Hematopoietic multipotent progenitor cell (in vitro differentiated cells): Measurements from ENCODE around the gene SLC30A1. TPM values are rescaled to one million over a fixed set of nuclear protein-coding genes. Genes with fewer than 3 reads are reported as not detected.
A peak's percentile ranks its signal among the peaks of the same experiment; 100 is the strongest.

Experiments used
- DNase-seq, 3 donors: peaks; one replicate each; pipeline ENCODE4 v3.0.0-alpha.2; 2011 to 2015; ENCODE audit warnings: low read depth in 2 of 3, low spot score in 2 of 3
- total RNA-seq: library from RNA; depleted of rRNA; stranded (reverse); fragments of >200 nt; gene quantifications from one replicate; pipeline ENCODE4 v1.2.3, GENCODE V29; 2012

Gene SLC30A1
- total RNA-seq, 1 donor: 7.3 TPM

GRCh38 chr1:211609120-211610024, 30.4 kb upstream of the SLC30A1 start:
- DNase-seq: no peak

GRCh38 chr1:211607754-211608473, 29.0 kb upstream of the SLC30A1 start:
- DNase-seq: no peak

- peak in 1 of 3 donors; percentile 61 for DNase-seq
Measured at GRCh38 chr1:211606914-211607753, 28.2 kb upstream of the SLC30A1 start.

GRCh38 chr1:211606332-211606913, 27.5 kb upstream of the SLC30A1 start:
- no peak for DNase-seq

DNA sequence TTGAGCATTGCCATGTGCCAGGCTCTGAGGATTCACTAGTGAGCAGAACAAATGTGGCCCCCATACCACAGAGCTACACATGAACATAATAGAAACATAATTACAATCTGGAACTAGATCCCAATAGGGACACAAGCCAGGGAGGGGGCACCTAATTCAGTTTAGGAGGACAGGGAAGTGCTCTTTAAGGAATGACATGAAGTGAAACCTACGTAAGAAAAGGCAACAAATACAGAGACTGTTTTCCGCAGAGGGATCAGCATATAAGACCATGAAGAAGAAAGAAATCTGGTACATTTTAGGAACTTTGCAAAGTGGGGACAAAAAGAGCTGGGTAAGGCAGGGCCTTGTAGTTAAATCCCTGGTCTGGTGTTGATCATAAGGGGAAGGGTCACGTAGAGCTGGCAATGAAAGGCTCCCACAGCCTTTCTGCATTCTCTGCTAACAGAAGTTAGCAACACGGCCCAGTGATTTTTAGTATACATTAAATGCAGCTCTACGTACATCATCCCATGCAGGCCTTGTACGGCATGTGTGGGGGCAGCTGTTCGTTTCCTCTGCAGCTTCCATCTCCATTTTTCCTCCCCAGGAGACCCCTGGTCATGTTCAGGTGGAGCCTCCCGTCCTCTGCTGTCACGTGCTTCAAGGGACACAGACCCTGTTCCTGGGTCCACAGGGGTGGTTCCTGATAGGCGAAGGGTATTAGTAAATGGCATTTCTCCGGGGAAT, 26.8 kb upstream of the SLC30A1 start:
- DNase-seq: no peak

DNA sequence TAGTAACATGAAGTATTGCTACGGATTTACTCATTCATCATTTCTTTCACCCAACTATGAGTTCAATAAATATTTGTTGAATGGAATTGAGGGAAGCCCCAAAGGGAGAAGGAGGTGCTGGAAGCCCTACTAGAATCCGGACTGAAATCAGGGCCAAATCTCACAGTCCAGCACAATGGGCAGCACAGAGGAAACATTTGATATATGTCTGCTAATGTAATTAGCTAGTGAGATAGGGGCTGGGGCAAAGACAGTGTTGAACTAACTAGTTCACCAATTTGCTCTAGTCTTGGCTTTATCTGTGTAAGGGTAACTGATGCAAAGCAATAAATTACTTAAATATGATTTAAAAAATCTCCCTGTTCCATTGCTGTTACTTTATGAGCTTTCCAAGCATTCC, 26.1 kb upstream of the SLC30A1 start:
- DNase-seq: no peak

DNA sequence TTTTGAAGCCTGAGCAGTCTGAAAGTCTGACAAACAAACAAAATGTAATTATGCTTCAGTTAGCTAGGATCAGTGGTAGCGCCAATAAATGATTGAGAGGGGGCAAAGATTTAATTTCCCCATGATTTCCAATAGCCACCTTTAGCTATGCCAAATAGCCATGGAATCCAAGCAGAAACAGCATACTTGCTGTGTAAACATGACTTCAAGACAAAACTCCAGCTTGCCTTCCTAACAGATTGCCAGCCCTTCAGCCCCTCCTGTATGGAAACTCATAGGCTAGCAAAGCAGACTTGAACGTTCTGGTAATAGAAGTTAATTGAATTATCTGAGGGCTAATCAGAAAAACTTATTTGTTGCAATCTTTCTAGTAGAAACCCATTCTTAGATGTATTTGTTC, 25.6 kb upstream of the SLC30A1 start:
- no peak for DNase-seq

GRCh38 chr1:211603713-211604112, 24.8 kb upstream of the SLC30A1 start:
- DNase-seq: no peak

DNA sequence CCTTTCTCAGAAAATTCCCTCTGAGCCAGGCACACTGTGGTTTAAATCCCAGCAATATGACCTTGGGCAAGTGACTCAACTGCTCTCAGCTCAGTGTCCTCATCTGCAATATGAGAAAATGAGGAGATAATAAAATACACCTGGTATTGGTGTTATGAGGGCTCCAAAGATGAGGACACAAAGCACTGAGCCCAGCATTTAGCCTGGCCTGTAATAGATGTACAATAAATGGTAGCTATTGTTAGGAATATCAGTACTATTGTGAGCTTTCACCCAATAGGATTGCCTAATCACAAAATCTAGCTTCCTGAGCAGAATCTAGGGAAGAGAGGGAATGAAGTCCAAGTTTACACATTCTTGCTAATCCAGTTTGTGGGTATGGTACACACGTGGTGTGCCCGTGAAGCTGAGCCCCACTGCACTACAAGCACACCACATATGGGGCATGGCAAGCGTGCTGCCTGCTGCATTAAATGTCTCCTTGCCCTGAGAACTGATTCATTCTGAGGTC, 24.3 kb upstream of the SLC30A1 start:
- no peak for DNase-seq

DNA sequence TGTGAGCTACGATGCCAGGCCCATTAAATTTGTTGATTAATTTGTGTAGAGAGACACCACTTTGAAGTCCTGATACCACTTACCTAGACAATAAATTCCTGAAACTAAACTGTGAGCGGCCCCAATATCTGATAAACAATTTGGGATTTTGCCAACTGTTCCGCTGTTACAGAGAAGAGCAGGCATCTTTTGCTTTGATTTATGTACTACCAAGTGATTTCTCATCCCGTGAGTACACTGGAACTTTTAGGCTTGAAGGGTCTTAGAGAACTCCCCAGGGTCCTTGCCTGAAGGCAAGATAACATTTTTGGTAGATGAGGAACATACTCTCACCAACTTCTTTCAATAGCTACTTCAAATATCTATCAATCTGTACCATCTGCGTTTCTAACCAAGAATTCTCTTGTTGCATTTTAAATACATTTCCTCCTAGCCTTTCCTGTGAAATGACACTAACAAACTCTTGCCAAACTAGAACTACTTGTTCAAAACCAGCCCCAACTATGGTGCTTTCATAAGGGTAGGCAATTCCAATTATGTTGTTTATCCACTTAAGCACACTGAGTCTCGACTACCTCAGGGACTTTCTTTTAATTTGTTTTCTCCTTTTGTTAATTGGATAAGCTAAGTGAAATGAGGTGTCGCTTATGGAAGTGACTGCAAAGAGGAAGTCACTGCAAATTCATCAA, 23.2 kb upstream of the SLC30A1 start:
- DNase-seq: no peak

DNA sequence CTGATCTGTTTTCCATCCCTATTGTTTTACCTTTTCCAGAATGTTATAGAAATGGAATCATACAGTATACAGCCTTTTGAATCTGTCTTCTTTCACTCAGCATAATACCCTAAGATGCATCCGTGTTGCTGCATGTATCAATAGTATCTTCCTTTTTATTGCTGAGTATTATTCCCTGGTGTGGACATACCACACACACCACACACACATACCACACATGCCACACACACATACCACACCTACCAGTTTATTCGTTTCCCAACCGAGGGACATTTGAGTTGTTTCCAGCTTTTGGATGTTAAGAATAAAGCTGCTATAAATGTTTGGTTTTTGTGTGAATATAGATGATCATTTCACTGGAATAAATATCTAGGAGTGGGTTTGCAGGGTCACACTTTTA, 22.2 kb upstream of the SLC30A1 start:
- DNase-seq: no peak

GRCh38 chr1:211599250-211599649, 20.3 kb upstream of the SLC30A1 start:
- no peak for DNase-seq

GRCh38 chr1:211598514-211598913, 19.6 kb upstream of the SLC30A1 start:
- DNase-seq: no peak

DNA sequence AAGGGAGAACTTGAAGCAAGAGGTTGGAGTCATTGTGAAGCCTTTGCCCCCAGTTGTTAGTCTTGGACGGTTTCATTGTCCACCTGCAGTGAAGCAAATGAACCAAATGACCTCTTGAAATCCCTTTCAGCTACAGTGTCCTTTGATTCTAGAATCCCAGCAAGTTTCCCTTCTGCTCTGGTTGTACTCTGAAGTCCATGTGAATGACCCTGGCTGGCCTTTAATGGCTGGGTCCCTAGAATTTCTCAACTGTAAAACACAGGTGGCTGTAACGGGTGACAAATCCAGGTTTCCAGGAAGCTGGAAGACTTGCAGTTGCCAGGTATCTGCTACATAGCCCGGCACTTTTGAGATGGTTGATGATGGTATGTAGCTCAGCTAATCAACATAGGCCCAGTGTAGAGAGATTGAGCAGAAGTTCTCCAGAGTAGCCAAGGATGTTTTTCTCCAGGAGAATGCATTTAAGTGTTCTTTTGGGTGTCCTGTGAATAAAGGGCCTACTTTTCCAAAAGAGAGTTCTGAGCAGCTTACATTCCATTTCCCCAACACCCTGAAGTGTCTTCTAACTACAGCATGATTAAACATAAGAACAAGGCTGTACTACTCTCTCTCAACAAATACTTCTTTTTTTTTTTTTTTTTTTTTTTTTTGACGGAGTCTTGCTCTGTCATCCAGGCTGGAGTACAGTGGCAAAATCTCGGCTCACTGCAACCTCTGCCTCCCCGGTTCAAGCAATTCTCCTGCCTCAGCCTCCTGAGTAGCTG, 17.6 kb upstream of the SLC30A1 start:
- no peak for DNase-seq

DNA sequence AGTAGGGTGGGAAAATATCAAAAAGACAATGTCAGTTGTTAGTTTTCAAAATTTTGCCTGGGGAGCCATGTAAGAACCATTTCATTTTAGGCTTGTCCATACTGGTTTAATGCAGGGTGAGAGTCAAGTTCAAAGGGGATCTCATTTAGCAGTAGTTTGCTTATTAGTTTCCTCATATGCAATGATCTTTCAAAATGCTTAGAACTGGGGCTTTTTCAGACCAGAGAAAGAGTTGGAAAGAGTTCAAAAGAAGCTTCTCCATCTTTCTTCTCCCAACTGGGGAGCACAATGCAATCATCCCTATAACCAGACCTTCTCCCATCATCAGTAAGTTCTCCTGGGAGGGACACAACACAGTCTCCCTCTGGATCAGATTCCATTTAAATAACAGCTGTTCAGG, 16.5 kb upstream of the SLC30A1 start:
- DNase-seq: no peak

DNA sequence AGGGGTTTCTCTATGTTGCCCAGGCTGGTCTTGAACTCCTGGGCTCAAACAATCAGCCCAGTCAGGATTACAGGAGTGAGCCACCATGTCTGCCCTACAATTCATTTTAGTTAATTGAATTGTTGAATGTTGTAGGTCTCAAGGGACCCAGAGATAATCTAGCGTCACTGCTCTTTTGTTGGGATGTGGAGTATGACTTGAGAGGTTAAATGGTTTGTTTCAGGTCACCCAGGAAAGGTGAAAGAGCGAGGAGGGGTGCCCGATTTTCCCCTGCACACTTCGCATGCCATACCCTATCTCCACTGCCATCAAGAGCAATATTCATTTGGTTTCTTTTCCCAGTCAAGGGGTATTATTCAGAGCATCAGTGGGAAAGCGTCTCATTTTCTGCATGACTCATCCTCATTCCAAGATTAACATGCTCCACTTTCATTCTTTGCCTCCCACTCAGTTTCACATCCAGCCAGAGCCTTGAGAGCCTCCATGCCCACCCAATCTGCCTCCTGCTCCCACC, 13.1 kb upstream of the SLC30A1 start:
- DNase-seq: no peak

DNA sequence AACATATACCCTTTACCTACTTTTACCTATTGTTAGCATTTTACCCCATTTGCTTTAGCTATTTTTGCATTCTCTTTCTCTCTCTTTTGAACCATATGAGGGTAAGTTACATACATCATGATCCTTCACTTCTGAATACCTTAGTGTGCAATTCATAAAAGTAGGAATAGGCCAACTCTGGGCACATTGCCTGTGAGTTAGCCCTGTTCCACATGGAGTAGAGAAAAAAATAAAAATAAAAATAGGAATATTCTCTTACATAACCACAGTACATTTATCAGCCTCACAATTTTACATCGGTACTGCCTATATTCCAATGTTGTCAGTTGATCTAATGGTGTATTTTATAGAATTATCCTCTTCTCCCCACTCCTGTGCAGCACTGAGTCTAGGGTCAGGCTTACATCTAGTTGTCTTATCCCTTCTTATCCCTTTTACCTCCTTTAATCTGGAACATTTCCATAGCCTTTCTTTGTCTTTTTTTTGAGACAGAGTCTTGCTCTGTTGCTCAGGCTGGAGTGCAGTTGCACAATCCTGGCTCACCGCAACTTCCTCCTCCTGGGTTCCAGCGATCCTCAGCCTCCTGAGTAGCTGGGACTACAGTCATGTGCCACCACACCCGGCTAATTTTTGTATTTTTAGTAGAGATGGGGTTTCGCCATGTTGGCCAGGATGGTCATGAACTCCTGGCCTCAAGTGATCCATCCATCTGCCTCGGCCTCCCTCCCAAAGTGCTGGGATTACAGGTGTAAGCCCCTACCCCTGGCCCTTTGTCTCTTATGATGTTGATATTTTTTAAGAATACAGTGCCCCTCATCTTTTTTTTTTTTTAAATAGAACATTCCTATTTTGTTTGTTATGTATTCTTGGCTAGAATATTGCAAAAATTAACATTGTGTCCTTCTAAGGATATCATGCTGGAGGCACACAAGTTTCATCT, 11.1 kb upstream of the SLC30A1 start:
- DNase-seq: peak in 2 of 3 donors; percentile 72 to 73
